Fibroblast of peridontal ligament (primary cell): Measurements from ENCODE around the gene SLC9C1.

Experiments
- DNase-seq: peaks from one replicate; pipeline ENCODE4 v3.0.0-alpha.2; 2010; ENCODE audit errors: extremely low read depth

SLC9C1 gene

DNA sequence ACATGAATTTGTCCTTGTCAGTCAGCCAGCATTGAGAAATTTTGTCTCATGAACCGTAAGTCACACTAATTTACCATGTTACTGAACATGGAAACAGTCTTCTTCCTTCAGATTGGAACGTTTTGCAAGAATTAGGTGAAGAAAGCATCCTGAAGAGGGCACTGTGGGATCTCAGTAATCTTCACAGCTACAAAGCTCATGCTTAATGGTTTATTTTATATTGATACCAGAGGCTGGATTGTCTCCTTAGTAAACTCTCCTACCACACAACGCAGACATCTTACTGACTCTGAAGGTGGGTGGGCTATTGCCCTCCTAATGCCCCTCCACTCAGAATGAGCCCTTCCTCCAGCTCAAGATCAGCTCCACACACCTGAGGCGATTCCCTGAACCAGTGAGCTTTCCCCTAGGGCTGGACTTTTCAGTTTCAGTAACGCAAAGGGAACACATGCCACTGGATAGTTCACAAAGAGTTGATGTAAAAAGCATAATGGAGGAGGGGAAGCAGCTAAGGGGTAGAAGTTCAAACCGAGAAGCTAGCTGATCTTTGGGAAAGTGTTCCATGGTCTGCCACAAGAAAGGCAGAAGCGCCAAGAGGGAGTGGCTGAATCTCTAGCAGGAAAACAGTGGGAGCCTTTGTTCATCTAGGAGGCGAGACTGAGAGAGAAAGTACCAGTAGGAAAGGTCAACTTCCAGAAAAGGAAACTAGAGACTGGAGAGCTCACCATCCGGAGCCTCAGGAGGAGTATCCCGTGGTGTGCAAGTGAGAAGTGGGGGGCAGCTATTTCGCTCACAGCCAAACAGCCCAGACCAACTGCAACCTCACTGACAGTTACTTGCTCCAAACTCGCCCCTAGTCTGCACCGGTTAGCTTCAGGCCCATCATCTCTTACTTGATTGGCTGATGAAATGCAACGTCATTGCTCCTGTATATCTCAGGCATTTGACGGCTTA is at the start of gene SLC9C1:
SLC9C1 (minus strand) TSS at position 849 of the 954 bp plus-strand sequence. CDS start 7,425 bp downstream, outside the sequence.
- DNase-seq = peak; percentile 86

DNA sequence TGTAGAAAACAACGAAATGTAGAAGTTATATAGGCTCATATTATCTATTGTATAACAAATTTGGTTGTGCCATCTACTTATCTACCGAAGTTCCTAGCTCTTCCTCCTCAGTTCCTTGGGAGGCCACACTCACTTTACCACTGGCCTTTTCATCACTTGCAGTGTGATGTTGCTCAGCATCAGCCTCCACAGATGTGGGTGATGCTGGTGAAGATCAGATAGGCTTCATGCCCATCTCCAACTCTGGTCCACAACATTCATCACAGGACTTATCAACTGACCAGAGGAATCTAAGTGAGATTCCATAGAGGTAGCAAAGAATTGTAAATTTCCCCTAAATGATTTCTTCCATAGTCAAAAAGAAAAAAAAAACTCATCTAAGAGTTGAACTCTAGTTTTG is 47.4 kb upstream of the SLC9C1 start:
- DNase-seq = no peak

GRCh38 chr3:112339609-112340008 is 45.6 kb upstream of the SLC9C1 start:
- DNase-seq = no peak

GRCh38 chr3:112339134-112339533 is 45.1 kb upstream of the SLC9C1 start:
- DNase-seq = no peak

DNA sequence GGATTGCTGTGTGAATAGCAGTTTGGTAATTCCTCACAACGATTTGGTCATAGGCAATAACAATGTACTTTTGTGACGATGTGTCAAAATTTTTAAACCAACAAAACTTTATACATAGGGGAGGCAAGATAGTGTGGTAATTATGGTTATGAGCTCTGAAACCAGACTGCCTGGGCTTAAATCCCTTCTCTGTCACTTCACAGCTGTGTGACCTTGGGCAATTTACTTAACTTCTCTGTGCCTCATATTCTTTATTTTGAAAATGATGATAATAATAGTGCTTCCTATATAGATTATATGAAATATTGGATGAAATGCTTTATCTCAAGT is 44.7 kb upstream of the SLC9C1 start:
- no peak for DNase-seq

DNA sequence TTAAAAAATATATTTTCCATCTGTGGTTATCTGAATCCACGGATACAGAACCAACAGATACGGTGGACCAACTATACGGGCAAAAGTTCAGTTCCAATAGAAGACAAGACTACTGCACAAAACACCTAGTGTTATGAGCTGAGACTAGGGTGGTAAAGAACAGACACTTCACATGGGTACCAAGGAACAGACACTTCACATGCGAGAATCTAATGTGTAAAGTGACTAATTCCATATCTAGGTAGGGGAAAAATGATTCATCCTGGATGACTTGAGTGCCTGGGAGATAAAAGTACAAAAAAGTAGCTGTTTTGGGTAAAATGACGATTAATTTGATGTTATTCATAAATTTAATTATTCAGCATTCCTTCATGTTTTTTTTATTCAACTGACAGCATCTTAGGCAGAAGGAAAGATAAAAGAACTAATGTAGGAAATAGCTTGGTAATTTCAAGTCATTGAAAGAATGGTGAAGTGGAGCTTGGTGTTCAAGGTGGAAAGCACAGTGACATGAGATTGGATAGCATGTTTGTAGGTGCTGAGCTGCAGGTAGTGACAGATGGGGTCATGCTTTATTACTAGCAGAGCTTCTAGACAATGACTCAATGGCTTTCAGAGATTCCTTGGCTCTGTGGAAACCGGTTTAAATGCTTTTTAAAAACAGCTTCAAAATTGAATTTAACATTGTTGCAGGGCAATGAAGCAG is 44.2 kb upstream of the SLC9C1 start:
- no peak for DNase-seq

DNA sequence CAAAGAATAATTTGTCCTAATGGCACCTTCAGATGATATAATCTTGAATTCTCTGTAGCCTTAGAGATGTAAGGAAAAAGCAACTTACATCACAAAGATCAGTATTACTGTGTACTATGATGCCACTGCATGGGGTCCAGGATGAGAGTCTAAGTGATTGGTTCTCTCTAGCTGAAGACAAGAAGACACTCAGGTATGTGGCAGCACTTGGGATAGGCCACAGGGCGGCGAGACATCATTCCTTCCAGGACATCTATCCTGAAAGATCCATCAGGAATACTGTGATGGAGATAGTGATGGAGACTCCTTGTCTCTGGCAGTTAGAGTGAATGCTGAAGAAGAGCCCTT is 41.4 kb upstream of the SLC9C1 start:
- DNase-seq = no peak

GRCh38 chr3:112334691-112335433 is 40.8 kb upstream of the SLC9C1 start:
- no peak for DNase-seq

DNA sequence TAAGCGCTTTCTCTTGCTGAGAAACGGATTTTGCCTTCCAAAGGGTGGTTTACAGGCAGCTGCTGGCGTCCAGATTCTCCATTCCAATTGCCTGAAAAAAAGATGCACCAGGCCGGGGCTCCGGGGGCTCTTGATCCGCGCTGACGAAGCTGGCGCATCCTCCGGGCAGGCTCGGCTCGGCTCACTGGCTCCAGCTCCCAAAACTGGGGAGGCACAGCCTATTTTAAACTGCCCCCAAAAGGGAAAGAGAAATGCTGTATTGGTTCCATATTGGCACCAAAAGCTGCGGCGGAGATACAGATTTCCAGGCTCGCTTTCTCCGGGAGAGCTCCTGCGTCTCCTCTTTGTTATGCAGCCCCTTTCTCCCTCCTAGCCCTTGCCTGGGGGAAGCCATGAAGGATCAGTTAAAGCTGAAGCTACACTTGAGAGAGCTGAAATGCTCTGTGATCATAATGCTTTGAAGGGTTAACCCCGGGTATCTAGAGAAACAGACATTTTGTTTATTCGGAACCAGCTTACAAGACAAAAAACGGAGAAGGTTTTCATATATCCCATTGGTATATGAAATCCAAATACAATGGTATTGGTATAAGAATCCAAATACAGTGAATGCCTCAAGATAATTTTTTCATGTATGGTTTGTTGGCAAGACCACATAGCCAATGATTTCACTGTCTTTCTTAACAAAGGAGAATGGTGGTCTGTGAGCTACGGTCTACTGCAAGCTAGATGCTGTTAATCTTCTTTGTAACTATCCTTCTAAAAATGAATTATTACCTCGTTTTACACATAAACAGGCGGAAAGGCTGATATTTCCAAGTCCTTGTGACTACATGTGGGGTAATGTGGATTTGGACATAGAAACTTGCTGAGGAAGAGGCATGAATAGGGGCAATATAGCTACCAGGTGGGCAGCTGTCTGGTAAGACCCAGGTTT is 39.6 kb upstream of the SLC9C1 start:
- peak; percentile 8 for DNase-seq

DNA sequence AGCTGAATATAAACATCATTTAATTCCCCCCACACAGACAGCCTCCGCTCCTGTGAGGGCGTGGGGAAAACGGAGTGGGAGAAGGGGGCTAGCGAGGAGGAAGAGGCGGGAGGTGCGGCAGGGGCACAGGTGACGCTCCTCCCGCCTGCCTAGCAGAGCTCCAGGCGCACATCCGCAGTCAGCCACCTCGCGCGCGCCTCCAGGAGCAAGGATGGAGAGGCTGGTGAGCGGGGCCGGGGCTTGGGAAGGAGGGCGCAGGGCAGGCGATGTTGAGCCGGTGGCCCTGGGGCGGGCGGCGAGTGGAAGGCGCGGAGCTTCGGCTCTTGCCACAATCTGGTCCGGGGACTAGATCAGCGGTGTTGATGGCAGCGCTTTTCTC is 39.0 kb upstream of the SLC9C1 start, which contains the start of gene CD200:
CD200 (plus strand) TSS at position 155 of the 379 bp plus-strand sequence; CDS start at position 212, 57 bp downstream.
- peak; percentile 14 for DNase-seq

DNA sequence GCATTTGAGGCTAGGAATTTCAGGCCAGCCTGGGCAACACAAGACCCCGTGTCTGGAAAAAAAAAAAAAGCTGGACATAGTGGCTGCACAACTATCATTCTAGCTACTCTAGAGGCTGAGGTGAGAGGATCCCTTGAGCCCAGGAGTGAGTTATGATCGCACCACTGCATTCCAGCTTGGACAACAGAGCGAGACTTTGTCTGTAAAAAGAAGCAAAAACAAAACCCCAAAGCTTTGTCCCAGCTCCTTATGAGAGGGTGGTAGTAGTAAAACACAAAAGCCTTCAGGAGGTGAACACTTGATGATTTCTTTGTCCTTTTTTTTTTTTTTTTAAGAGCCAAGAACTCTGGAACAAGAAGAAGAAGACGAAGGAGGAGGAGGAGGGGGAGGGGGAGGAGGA is 37.8 kb upstream of the SLC9C1 start:
- no peak for DNase-seq

DNA sequence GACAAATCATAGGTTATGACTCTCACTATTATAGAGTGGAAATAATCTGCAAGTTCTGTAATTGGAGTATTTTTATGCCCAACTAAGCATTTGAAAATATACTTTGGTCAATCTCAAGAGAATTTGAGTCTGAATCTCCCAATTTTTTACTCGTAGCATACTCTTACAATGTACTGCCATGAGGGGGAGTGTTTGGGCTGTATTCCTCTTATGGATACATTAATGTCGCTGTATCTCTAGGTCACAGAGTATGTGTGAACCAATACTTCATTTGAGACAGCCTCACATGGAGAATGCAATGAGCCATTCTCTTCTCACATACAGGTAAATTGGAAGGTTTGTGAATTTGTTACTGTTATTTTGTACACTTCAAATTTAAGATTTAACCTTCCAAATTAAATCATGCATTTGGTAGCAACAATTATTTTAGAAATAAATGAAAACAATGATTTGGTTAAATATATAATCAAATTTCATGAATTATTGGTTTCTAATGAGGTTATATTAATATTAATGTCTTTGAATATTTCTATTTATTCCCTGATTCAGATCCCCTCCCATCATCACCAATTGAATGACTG is 33.4 kb upstream of the SLC9C1 start:
- DNase-seq = peak; percentile 68

DNA sequence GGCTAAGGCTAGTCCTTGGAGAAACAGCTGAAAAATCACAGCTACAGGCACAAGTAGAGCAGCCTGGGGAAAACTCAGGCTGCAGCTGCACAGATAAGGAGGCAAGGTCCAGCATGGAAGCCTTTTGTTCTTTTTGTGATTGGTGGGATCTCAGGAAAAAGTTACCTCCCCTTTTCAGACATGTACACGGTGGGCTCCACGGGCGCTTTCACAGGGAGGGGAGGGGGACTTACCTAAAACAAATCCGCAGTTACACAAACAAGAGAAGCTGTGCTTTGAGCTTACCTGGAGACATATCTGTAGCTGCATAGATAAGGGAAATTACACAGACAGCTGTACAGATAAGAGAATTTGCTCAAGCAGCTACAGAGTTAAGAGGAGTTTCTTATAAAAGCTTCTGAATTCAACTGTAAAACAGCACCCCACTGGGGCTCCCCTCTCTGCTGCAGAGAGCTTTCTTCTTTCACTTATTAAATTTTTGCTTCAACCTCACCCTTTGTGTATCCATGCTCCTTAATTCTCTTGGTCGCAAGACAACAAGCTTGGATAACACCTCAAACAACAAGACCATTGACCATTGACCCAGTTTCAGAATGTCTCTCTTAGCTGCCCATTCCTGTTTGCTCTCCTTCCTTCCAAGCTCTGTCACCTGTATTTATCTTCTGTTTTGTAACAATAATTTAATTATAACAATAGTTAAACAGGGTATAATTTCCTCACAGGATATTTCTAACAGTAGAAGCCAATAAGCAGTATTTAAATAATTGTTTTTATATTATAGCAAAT is 28.0 kb upstream of the SLC9C1 start:
- DNase-seq = no peak

GRCh38 chr3:112320691-112321090 is 26.7 kb upstream of the SLC9C1 start:
- no peak for DNase-seq

GRCh38 chr3:112319516-112320276 is 25.7 kb upstream of the SLC9C1 start:
- DNase-seq = no peak

GRCh38 chr3:112315791-112316190 is 21.8 kb upstream of the SLC9C1 start:
- DNase-seq = no peak

- DNase-seq = no peak
These were observed 20.6 kb upstream of the SLC9C1 start for GRCh38 chr3:112314649-112315048.

DNA sequence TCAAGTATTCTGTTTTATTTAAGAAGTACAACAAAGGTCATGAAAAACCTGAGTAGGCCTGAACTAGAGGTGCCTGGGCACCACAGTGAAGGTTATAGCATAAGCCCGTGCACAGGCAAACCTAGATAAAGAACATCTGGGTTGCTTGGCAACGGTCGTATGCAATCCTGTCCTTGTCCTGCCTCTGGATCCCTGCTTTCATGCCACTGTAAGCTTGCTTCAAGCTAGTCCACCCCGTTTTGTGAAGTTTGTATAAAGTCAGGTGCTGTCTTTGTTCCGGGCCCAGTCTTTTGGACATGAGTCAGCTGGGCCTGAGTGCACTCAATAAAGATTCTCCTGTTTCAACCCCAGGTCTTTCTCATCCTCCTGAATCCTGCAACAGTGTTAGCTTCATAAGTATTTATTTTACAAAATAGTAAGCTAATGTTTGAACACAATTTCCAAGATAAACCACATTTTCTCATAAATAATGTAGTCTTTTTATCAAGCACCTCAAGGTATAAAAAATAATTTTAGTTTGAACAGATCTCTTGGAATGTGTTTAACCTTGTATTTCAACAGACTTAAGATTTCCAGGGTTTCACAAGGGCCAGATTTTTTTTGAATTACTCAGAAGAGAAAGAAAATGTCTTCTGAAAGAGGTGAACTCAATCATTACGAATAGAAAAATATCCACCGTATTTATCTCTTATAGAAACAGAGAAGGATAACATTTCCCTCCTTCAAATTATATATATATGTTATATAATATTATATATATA is 14.3 kb upstream of the SLC9C1 start:
- DNase-seq = peak; percentile 17

DNA sequence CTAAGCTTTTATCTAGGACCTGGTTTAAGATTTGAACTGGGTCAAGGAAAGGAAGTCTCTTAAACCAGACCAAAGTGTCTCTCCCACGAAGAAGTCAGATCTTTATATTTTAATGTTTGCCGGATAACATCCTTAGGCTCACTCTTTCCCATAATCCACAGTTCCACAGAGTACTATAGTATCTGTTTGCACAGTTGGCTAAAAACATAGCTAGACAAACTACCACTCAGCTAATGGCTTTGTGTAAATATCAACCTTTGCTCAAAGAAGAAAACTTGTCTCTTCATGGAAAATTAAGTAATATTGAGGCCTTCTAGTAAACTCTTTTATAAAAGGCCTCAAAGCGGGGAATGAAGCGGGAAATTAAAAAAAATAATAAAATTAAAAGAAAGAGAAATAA is 13.5 kb upstream of the SLC9C1 start:
- no peak for DNase-seq
